HepG2 (cell line): ENCODE results near the gene NTF3. TPM values are rescaled to one million over a fixed set of nuclear protein-coding genes. Genes with fewer than 3 reads are reported as not detected.

ENCODE experiments used
- ATAC-seq: fragments of 200-7000 bp; cut with Tn5 transposase; 3 replicates; pipeline ENCODE4 v1.9.1; 2020; ENCODE audit warnings: mild to moderate bottlenecking, moderate library complexity
- BruUV-seq: library from RNA; stranded (reverse); fragments of 400-500 nt; replicated peaks from 2 replicates; lab custom pipeline; 2021; lab: Mats Ljungman, UMichigan
- CTCF ChIA-PET: fragments of 300-600 bp; formaldehyde crosslinking; extraction: SDS; loops from one replicate; lab custom pipeline; 2021; ENCODE audit warnings: low total read pairs, inconsistent platforms, low intra/inter-chr PET ratio; lab: Yijun Ruan, JAX
- POLR2A ChIA-PET: fragments of 350-600 bp; sonication (Branson Sonifier 250); formaldehyde crosslinking; loops from one replicate; lab custom pipeline; 2020; ENCODE audit warnings: antibody characterized with exemption, inconsistent platforms; lab: Yijun Ruan, JAX
- DNase-seq: peaks from one replicate; pipeline ENCODE4 v3.0.0-alpha.2; 2015; ENCODE audit warnings: low spot score
- FAIRE-seq: peaks from 3 replicates; lab custom pipeline; 2011; peaks lifted over from hg19 to GRCh38; lab: Jason Lieb, UNC
- H2AFZ ChIP-seq: one replicate; pipeline ENCODE4 v1.6.1; 2011; ENCODE audit warnings: low read length, inconsistent platforms
- H3K27ac ChIP-seq: fragments of 300-600 bp; 3 replicates; pipeline ENCODE4 v1.8.0; 2011; ENCODE audit warnings: mixed run types, mild to moderate bottlenecking, mixed read lengths, low read length, inconsistent platforms; ENCODE audit not compliant: insufficient read depth; ENCODE audit errors: extremely low read length
- H3K27me3 ChIP-seq, 2 experiments: fragments of 200-600 bp in 1 of 2; 2 replicates in 1 of 2; 3 replicates in 1 of 2; pipeline versions ENCODE4 v1.6.0 to v1.8.0; 2011; ENCODE audit warnings: low read length in 2 of 2, mild to moderate bottlenecking in 2 of 2, moderate library complexity in 2 of 2, inconsistent platforms in 1 of 2; ENCODE audit not compliant: insufficient read depth in 2 of 2, control insufficient read depth in 1 of 2
- H3K36me3 ChIP-seq, 2 experiments: fragments of 200-600 bp in 1 of 2; replicated peaks in 1 of 2; 2 replicates in 1 of 2; 3 replicates in 1 of 2; pipeline versions ENCODE4 v1.5.1 to v1.8.0; 2011; ENCODE audit warnings: low read length in 2 of 2, inconsistent platforms in 1 of 2; ENCODE audit not compliant: insufficient read depth in 2 of 2, control insufficient read depth in 1 of 2
- H3K4me1 ChIP-seq: 2 replicates; pipeline ENCODE4 v1.5.1; 2012; ENCODE audit warnings: low read length, inconsistent platforms; ENCODE audit not compliant: insufficient read depth
- H3K4me2 ChIP-seq: 2 replicates; pipeline ENCODE4 v1.6.0; 2011; ENCODE audit warnings: low read depth, low read length, inconsistent platforms
- H3K4me3 ChIP-seq, 3 experiments: fragments of 200-600 bp in 1 of 3; sonication (generic), shearing (Covaris generic) in 1 of 3; replicated peaks in 1 of 3; 2 replicates each; pipeline ENCODE4 v1.5.1; 2011 to 2016; ENCODE audit warnings: low read length in 3 of 3, inconsistent platforms in 2 of 3, low read depth in 2 of 3, mild to moderate bottlenecking in 2 of 3, control low read depth in 1 of 3, mixed read lengths in 1 of 3; ENCODE audit not compliant: insufficient read depth in 1 of 3
- H3K79me2 ChIP-seq: one replicate; pipeline ENCODE4 v1.6.1; 2011; ENCODE audit warnings: low read length, inconsistent platforms; ENCODE audit not compliant: insufficient read depth
- H3K9ac ChIP-seq: 2 replicates; pipeline ENCODE4 v1.6.0; 2011; ENCODE audit warnings: mild to moderate bottlenecking, low read depth, low read length, inconsistent platforms; ENCODE audit not compliant: insufficient read depth
- H3K9me3 ChIP-seq: 2 replicates; pipeline ENCODE4 v1.5.1; 2012; ENCODE audit warnings: mild to moderate bottlenecking, low read length
- H4K20me1 ChIP-seq: 2 replicates; pipeline ENCODE4 v1.6.0; 2011; ENCODE audit warnings: inconsistent platforms, mild to moderate bottlenecking, low read length, moderate library complexity; ENCODE audit not compliant: insufficient read depth
- IRF2 ChIP-seq: IDR thresholded peaks from 2 replicates; pipeline ENCODE4 v1.6.1; 2018; ENCODE audit warnings: missing genetic modification reagents, missing compliant biosample characterization
- NCOA5 ChIP-seq: sonication (generic); formaldehyde crosslinking; IDR thresholded peaks from 2 replicates; pipeline ENCODE4 v1.4.0; 2020; ENCODE audit warnings: missing genetic modification reagents
- ZNF333 ChIP-seq: sonication (generic); formaldehyde crosslinking; IDR thresholded peaks from 2 replicates; pipeline ENCODE4 v1.4.0; 2020; ENCODE audit warnings: mild to moderate bottlenecking, missing genetic modification reagents, borderline replicate concordance
- ZNF564 ChIP-seq: sonication (generic); formaldehyde crosslinking; IDR thresholded peaks from 2 replicates; pipeline ENCODE4 v1.8.1; 2023; ENCODE audit warnings: mild to moderate bottlenecking, missing genetic modification reagents
- ZNF766 ChIP-seq: sonication (generic); formaldehyde crosslinking; IDR thresholded peaks from 2 replicates; pipeline ENCODE4 v1.5.0; 2020; ENCODE audit warnings: missing genetic modification reagents, borderline replicate concordance
- WGBS: methylation state at CpG from one replicate; pipeline ENCODE4 v1.1.6; 2017; ENCODE audit warnings: low lambda C conversion rate; 5-methylcytosine and 5-hydroxymethylcytosine counted together
- in situ Hi-C: cut with HindIII; loops from 2 replicates; pipeline ENCODE4 v1.10.0; 2017; ENCODE audit warnings: low pct_unique_long_range_greater_than_20kb; ENCODE audit not compliant: extremely low pct_ligation_motif_present
- intact Hi-C: fragments of 100-400 bp; cut with micrococcal nuclease; formaldehyde crosslinking; loops from one replicate; pipeline ENCODE4 v1.10.0; 2022; ENCODE audit not compliant: unreplicated experiment
- polyA plus RNA-seq, 8 experiments: library from polyadenylated mRNA; depleted of rRNA in 3 of 8; stranded (reverse) in 7 of 8; unstranded in 1 of 8; fragments of >200 nt; fragmentation: Illumina TruSeq in 4 of 8; extraction: Trizol in 4 of 8; gene quantifications; 2 replicates each; pipeline versions ENCODE4 v1.2.1 to v1.2.3, GENCODE V29; 2011 to 2016; ENCODE audit warnings: low read depth in 4 of 8, missing spikeins in 1 of 8, mixed read lengths in 1 of 8; ENCODE audit not compliant: insufficient read depth in 1 of 8
- total RNA-seq, 5 experiments: library from RNA; depleted of rRNA; stranded (reverse); fragments of >200 nt; fragmentation: Illumina TruSeq; extraction: Trizol; gene quantifications; 2 replicates each; pipeline ENCODE4 v1.2.3, GENCODE V29; 2016; ENCODE audit warnings: low read depth in 1 of 5
- TF ChIP-seq, protein P1 (sequence below): sonication (generic); formaldehyde crosslinking; IDR thresholded peaks from 2 replicates; pipeline ENCODE4 v1.4.0; 2020; ENCODE audit warnings: mild to moderate bottlenecking, missing genetic modification reagents, borderline replicate concordance
- TF ChIP-seq, protein P2 (sequence below): sonication (generic); formaldehyde crosslinking; IDR thresholded peaks from 2 replicates; pipeline ENCODE4 v1.4.0; 2020; ENCODE audit warnings: missing genetic modification reagents, borderline replicate concordance

The NTF3 gene
- total and polyA plus RNA-seq, 2 of the 13 experiments (the other 11 are each of a cell fraction or from before 2014, with no cell fraction given): not detected

- ATAC-seq: no peak
- FAIRE-seq: no peak
- TF ChIP-seq, protein P1, sequence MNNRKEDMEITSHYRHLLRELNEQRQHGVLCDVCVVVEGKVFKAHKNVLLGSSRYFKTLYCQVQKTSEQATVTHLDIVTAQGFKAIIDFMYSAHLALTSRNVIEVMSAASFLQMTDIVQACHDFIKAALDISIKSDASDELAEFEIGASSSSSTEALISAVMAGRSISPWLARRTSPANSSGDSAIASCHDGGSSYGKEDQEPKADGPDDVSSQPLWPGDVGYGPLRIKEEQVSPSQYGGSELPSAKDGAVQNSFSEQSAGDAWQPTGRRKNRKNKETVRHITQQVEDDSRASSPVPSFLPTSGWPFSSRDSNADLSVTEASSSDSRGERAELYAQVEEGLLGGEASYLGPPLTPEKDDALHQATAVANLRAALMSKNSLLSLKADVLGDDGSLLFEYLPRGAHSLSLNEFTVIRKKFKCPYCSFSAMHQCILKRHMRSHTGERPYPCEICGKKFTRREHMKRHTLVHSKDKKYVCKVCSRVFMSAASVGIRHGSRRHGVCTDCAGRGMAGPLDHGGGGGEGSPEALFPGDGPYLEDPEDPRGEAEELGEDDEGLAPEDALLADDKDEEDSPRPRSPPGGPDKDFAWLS (CRISPR knock-in tag): no peak
- TF ChIP-seq ZNF766 (CRISPR knock-in tag) (no peak), ZNF564 (CRISPR knock-in tag) (no peak), IRF2 (CRISPR knock-in tag) (no peak), ZNF333 (CRISPR knock-in tag) (no peak), NCOA5 (CRISPR knock-in tag) (no peak)
- TF ChIP-seq, protein P2, sequence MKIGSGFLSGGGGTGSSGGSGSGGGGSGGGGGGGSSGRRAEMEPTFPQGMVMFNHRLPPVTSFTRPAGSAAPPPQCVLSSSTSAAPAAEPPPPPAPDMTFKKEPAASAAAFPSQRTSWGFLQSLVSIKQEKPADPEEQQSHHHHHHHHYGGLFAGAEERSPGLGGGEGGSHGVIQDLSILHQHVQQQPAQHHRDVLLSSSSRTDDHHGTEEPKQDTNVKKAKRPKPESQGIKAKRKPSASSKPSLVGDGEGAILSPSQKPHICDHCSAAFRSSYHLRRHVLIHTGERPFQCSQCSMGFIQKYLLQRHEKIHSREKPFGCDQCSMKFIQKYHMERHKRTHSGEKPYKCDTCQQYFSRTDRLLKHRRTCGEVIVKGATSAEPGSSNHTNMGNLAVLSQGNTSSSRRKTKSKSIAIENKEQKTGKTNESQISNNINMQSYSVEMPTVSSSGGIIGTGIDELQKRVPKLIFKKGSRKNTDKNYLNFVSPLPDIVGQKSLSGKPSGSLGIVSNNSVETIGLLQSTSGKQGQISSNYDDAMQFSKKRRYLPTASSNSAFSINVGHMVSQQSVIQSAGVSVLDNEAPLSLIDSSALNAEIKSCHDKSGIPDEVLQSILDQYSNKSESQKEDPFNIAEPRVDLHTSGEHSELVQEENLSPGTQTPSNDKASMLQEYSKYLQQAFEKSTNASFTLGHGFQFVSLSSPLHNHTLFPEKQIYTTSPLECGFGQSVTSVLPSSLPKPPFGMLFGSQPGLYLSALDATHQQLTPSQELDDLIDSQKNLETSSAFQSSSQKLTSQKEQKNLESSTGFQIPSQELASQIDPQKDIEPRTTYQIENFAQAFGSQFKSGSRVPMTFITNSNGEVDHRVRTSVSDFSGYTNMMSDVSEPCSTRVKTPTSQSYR: no peak
- no TSS peak for BruUV-seq
- Histone ChIP-seq H3K4me2 (no peak overlapping the region), H3K9ac (no peak overlapping the region), H4K20me1 (no peaks in the 10 kb centered on the region), H3K36me3 (no peaks in the 10 kb centered on the region), H3K79me2 (no peaks in the 10 kb centered on the region), H3K27ac (no peak overlapping the region), H3K4me3 (no peak overlapping the region), H3K27me3 (no peaks in the 10 kb centered on the region; a peak in 1 of 5 replicates), H3K4me1 (no peaks in the 10 kb centered on the region), H3K9me3 (no peaks in the 10 kb centered on the region), H2AFZ (no peak overlapping the region)
- ChIA-PET POLR2A (no interaction called here), CTCF (no interaction called here)
- DNase-seq: no peak
- in situ Hi-C loops (no loop called here), intact Hi-C loops (no loop called here)
- 14% methylated on average over 6 of the region's 6 CpGs for WGBS
These were observed 24.7 kb upstream of the NTF3 start for GRCh38 chr12:5407034-5407856.
